Measurements from ENCODE around the gene RB1. TPM values are rescaled to one million over a fixed set of nuclear protein-coding genes. Genes with fewer than 3 reads are reported as not detected.

Gene RB1
- total RNA-seq, 2 experiments from 2014 or later = 33.5 to 84.4 TPM

- Histone ChIP-seq H3K4me2 (ENCODE audit: low read length) (no peak overlapping the region), H4K20me1 (ENCODE audit: insufficient read depth, low read length) (no peaks in the 10 kb centered on the region), H3K9me3 (ENCODE audit: low read length) (no peaks in the 10 kb centered on the region), H2AFZ (ENCODE audit: low read length) (no peak overlapping the region), H3K4me3 (ENCODE audit: low read depth, low read length, poor library complexity, severe bottlenecking) (no peak overlapping the region), H3K4me1 (ENCODE audit: insufficient read depth, low read length, poor library complexity, severe bottlenecking) (no peaks in the 10 kb centered on the region), H3K9me2 (ENCODE audit: insufficient read depth, low read length) (no peaks in the 10 kb centered on the region), H3K79me2 (ENCODE audit: insufficient read depth, low read depth, low read length) (no peaks in the 10 kb centered on the region), H3K36me3 (ENCODE audit: insufficient read depth, low read length) (peaks cover 13% of the 10 kb centered on the region), H3K27ac (ENCODE audit: low read depth, low read length, poor library complexity, severe bottlenecking) (no peak overlapping the region)
- no peak for DNase-seq (ENCODE audit: low spot score)
- ChIA-PET CTCF (ENCODE audit: unreplicated experiment) (no interaction called here), POLR2A (interaction anchor here (0.7 kb wide), 1 partner anchor 1875 kb away, joined by 3 read pairs; no protein-coding TSS in a partner anchor)
- TF ChIP-seq CTCF (conservative IDR thresholded peaks at IDR 0.05; ENCODE audit: low read length) = no peak
- no peak for TF ChIP-seq EZH2phosphoT487 (IDR thresholded peaks at IDR 0.05; ENCODE audit: borderline replicate concordance, low read depth, low read length)
- BruUV-seq (replicated peaks) = no TSS peak
- intact Hi-C loops (cut with micrococcal nuclease; ENCODE audit: unreplicated experiment) = no loop called here
Observed at GRCh38 chr13:48437371-48437770, 133.8 kb downstream of the RB1 start.

GRCh38 chr13:48443442-48444208 is 140.1 kb downstream of the RB1 start:
- Histone ChIP-seq H3K79me2 (ENCODE audit: insufficient read depth, low read depth, low read length) (no peaks in the 10 kb centered on the region), H3K4me2 (ENCODE audit: low read length) (no peak overlapping the region), H3K4me1 (ENCODE audit: insufficient read depth, low read length, poor library complexity, severe bottlenecking) (no peaks in the 10 kb centered on the region), H3K9me2 (ENCODE audit: insufficient read depth, low read length) (no peaks in the 10 kb centered on the region), H3K36me3 (ENCODE audit: insufficient read depth, low read length) (peaks cover 23% of the 10 kb centered on the region; the same call in 1 of the 2 replicates), H2AFZ (ENCODE audit: low read length) (no peak overlapping the region), H3K9me3 (ENCODE audit: low read length) (no peaks in the 10 kb centered on the region), H3K4me3 (ENCODE audit: low read depth, low read length, poor library complexity, severe bottlenecking) (no peak overlapping the region), H4K20me1 (ENCODE audit: insufficient read depth, low read length) (no peaks in the 10 kb centered on the region), H3K27ac (ENCODE audit: low read depth, low read length, poor library complexity, severe bottlenecking) (no peak overlapping the region)
- CTCF ChIA-PET (ENCODE audit: unreplicated experiment) = no interaction called here
- no TSS peak for BruUV-seq (replicated peaks)
- intact Hi-C loops (cut with micrococcal nuclease; ENCODE audit: unreplicated experiment) = no loop called here
- DNase-seq (ENCODE audit: low spot score) = no peak
- no peak for TF ChIP-seq EZH2phosphoT487 (IDR thresholded peaks at IDR 0.05; ENCODE audit: borderline replicate concordance, low read depth, low read length)
- no peak for TF ChIP-seq CTCF (conservative IDR thresholded peaks at IDR 0.05; ENCODE audit: low read length)
- POLR2A ChIA-PET = interaction anchor here (0.6 to 1.1 kb wide), 8 partner anchors 11 to 1634 kb away, joined by 3 to 4 read pairs (median 3); no protein-coding TSS in a partner anchor

- Histone ChIP-seq H3K36me3 (ENCODE audit: insufficient read depth, low read length) (peaks cover 29% of the 10 kb centered on the region), H3K4me3 (ENCODE audit: low read depth, low read length, poor library complexity, severe bottlenecking) (no peak overlapping the region), H2AFZ (ENCODE audit: low read length) (no peak overlapping the region), H3K4me2 (ENCODE audit: low read length) (no peak overlapping the region), H4K20me1 (ENCODE audit: insufficient read depth, low read length) (no peaks in the 10 kb centered on the region), H3K9me2 (ENCODE audit: insufficient read depth, low read length) (no peaks in the 10 kb centered on the region), H3K4me1 (ENCODE audit: insufficient read depth, low read length, poor library complexity, severe bottlenecking) (no peaks in the 10 kb centered on the region), H3K27ac (ENCODE audit: low read depth, low read length, poor library complexity, severe bottlenecking) (no peak overlapping the region), H3K79me2 (ENCODE audit: insufficient read depth, low read depth, low read length) (no peaks in the 10 kb centered on the region; the same call in 1 of the 2 replicates), H3K9me3 (ENCODE audit: low read length) (peaks cover 18% of the 10 kb centered on the region)
- no peak for DNase-seq (ENCODE audit: low spot score)
- TF ChIP-seq CTCF (conservative IDR thresholded peaks at IDR 0.05; ENCODE audit: low read length) = no peak
- ChIA-PET CTCF (ENCODE audit: unreplicated experiment) (no interaction called here), POLR2A (no interaction called here)
- intact Hi-C loops (cut with micrococcal nuclease; ENCODE audit: unreplicated experiment) = no loop called here
- BruUV-seq (replicated peaks) = no TSS peak
Observed at GRCh38 chr13:48446464-48446863, 142.9 kb downstream of the RB1 start.

Measured in OCI-LY7 (cell line).